Activated CD4-positive, alpha-beta T cell treated with anti-CD3 and anti-CD28 coated beads, Interleukin-2, amount 10 ng/mL, durations not matched to agents 7 days and 5 days (primary cell): ENCODE results near the gene FAM83F. TPM values are rescaled to one million over a fixed set of nuclear protein-coding genes. Genes with fewer than 3 reads are reported as not detected.

Experiments used
- CTCF ChIA-PET: fragments of 350-600 bp; sonication (Branson Sonifier 250); formaldehyde crosslinking; loops from one replicate; lab custom pipeline; 2021; ENCODE audit warnings: antibody characterized with exemption; lab: Charles Lee
- POLR2A ChIA-PET: fragments of 350-600 bp; sonication (Branson Sonifier 250); formaldehyde crosslinking; loops from one replicate; lab custom pipeline; 2021; ENCODE audit warnings: antibody characterized with exemption; lab: Charles Lee
- DNase-seq: peaks from one replicate; pipeline ENCODE4 v3.0.0-alpha.2; 2020
- H3K27ac Mint-ChIP-seq: one replicate; pipeline ENCODE4 v1.8.0; 2021; ENCODE audit warnings: mild to moderate bottlenecking, moderate library complexity, mixed read lengths
- H3K27me3 Mint-ChIP-seq: one replicate; pipeline ENCODE4 v1.8.0; 2021; ENCODE audit warnings: mixed read lengths
- H3K36me3 Mint-ChIP-seq: one replicate; pipeline ENCODE4 v1.8.0; 2021; ENCODE audit warnings: low read depth, mixed read lengths
- H3K4me1 Mint-ChIP-seq: one replicate; pipeline ENCODE4 v1.8.0; 2021; ENCODE audit warnings: mixed read lengths
- H3K4me3 Mint-ChIP-seq: one replicate; pipeline ENCODE4 v1.8.0; 2021; ENCODE audit warnings: mild to moderate bottlenecking, moderate library complexity, mixed read lengths
- H3K9me3 Mint-ChIP-seq: one replicate; pipeline ENCODE4 v1.8.0; 2021; ENCODE audit warnings: mixed read lengths
- total RNA-seq, 2 experiments: library from RNA; stranded (reverse); gene quantifications; one replicate each; pipeline ENCODE4 v1.2.3, GENCODE V29; 2021

The FAM83F gene
- total RNA-seq, 2 experiments from 2014 or later = 0.04 to 0.05 TPM

GRCh38 chr22:40036591-40037225 lies 42.0 kb downstream of the FAM83F start:
- Mint-ChIP-seq H3K4me1 (peaks cover 7% of the 10 kb centered on the region), H3K9me3 (no peaks in the 10 kb centered on the region), H3K36me3 (no peaks in the 10 kb centered on the region), H3K27me3 (peaks cover 11% of the 10 kb centered on the region), H3K4me3 (no peak overlapping the region), H3K27ac (no peak overlapping the region)
- DNase-seq = peak; percentile 59
- CTCF ChIA-PET = interaction anchor here (0.7 to 5.0 kb wide), 8 partner anchors 9 to 502 kb away, joined by 3 to 33 read pairs (median 4); no protein-coding TSS in a partner anchor
- POLR2A ChIA-PET = no interaction called here

- Mint-ChIP-seq H3K36me3 (no peaks in the 10 kb centered on the region), H3K4me3 (no peak overlapping the region), H3K27ac (no peak overlapping the region), H3K9me3 (no peaks in the 10 kb centered on the region), H3K27me3 (peaks cover 11% of the 10 kb centered on the region), H3K4me1 (peaks cover 7% of the 10 kb centered on the region)
- DNase-seq = no peak
- ChIA-PET CTCF (interaction anchor here (0.7 to 5.0 kb wide), 7 partner anchors 9 to 502 kb away, joined by 3 to 33 read pairs (median 4); no protein-coding TSS in a partner anchor), POLR2A (no interaction called here)
Measured at GRCh38 chr22:40037320-40037719, 42.6 kb downstream of the FAM83F start.

DNA sequence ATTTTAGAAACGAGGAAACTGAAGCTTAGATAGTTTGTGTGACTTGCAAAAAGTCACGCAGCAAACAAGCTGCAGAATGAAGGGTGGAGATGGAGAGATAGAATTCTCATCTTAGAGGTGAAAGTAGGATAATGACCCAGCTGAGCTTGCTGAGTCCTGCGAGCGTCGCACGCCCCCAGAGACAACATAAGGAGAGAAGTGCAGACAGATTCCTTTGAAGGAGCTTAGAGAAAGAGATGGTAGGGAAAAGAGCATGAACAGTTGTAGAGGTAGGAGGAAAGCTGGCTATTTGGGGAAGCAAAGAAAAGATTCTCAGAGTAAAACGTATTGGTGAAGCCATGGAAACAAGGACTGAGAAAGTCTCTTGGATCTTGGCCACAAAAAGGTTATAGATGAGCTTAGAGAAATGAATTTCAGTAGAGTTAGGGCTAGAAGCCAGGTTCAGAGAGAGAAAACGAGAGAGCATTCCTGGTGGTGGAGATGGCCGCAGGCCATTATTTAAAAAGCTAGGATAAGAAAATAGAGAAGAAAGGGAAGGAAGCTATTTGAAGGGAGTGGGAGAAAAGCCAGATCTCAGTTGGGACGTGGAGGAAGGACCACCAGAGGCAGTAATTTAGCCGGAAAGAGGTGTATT lies 44.8 kb downstream of the FAM83F start:
- DNase-seq = no peak
- Mint-ChIP-seq H3K36me3 (peaks cover under 1% of the 10 kb centered on the region), H3K4me1 (peaks cover 20% of the 10 kb centered on the region), H3K27ac (no peak overlapping the region), H3K27me3 (peaks cover 11% of the 10 kb centered on the region), H3K4me3 (no peak overlapping the region), H3K9me3 (no peaks in the 10 kb centered on the region)
- ChIA-PET CTCF (interaction anchor here (0.9 to 2.9 kb wide), 9 partner anchors 8 to 510 kb away, joined by 3 to 16 read pairs (median 4); no protein-coding TSS in a partner anchor), POLR2A (interaction anchor here (0.5 kb wide), 1 partner anchor 1784 kb away, joined by 3 read pairs; no protein-coding TSS in a partner anchor)

GRCh38 chr22:40040927-40041326 lies 46.2 kb downstream of the FAM83F start:
- ChIA-PET POLR2A (interaction anchor here (0.6 kb wide), 2 partner anchors 183 to 566 kb away, joined by 3 to 9 read pairs; no protein-coding TSS in a partner anchor), CTCF (interaction anchor here (0.8 to 2.9 kb wide), 8 partner anchors 9 to 506 kb away, joined by 3 to 16 read pairs (median 4); no protein-coding TSS in a partner anchor)
- Mint-ChIP-seq H3K27ac (peak overlapping the region; percentile 19), H3K9me3 (no peaks in the 10 kb centered on the region), H3K36me3 (peaks cover 1% of the 10 kb centered on the region), H3K4me1 (peaks cover 20% of the 10 kb centered on the region), H3K27me3 (peaks cover 11% of the 10 kb centered on the region), H3K4me3 (no peak overlapping the region)
- no peak for DNase-seq

DNA sequence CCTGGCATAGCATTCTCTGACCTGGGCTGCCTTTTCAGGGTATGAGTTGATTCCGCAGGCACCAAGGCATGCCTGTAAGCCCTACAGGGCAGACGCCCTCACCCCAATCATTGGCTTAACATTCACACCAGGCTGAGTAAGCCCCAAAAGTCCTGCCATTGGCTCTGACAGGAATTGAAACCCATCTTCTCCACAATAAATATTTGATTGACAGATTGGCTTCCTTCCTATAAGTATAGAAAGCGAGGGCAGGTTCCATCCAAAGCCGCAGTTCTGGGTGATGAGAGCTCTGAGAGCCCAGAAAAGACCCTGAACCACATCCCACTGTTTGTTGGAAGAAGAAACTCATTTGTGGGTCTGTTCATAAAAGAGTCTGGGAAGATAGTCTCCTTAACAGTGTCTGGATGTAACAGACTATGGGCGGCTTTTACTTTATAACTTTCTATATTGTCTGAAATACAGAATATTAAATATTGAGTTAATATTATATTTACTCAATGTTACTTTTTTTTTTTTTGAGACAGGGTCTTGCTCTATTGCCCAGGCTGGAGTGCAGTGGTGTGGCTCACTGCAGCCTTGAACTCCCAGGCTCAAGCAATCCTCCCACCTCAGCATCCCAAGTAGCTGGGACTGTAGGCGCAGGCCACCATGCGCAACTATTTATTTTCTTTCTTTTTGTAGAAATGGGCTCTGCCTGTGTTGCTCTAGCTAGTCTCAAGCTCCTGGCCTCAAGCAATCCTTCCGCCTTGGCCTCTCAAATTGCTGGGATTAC lies 46.8 kb downstream of the FAM83F start:
- POLR2A ChIA-PET = no interaction called here
- DNase-seq = no peak
- H3K27me3 Mint-ChIP-seq = peaks cover 11% of the 10 kb centered on the region
- H3K9me3 Mint-ChIP-seq = no peaks in the 10 kb centered on the region
- peaks cover 1% of the 10 kb centered on the region for H3K36me3 Mint-ChIP-seq
- no peak overlapping the region for H3K27ac Mint-ChIP-seq
- no peak overlapping the region for H3K4me3 Mint-ChIP-seq
- H3K4me1 Mint-ChIP-seq = peaks cover 22% of the 10 kb centered on the region
- CTCF ChIA-PET = interaction anchor here (0.7 to 2.9 kb wide), 4 partner anchors 11 to 507 kb away, joined by 3 to 16 read pairs (median 4); no protein-coding TSS in a partner anchor

GRCh38 chr22:40042312-40042711 lies 47.6 kb downstream of the FAM83F start:
- Mint-ChIP-seq H3K4me3 (no peak overlapping the region), H3K4me1 (peaks cover 26% of the 10 kb centered on the region), H3K27ac (no peak overlapping the region), H3K36me3 (peaks cover 1% of the 10 kb centered on the region), H3K9me3 (no peaks in the 10 kb centered on the region), H3K27me3 (peaks cover 11% of the 10 kb centered on the region)
- CTCF ChIA-PET = interaction anchor here (0.7 to 1.8 kb wide), 2 partner anchors 12 to 18 kb away, joined by 3 to 4 read pairs; no protein-coding TSS in a partner anchor
- DNase-seq = no peak
- POLR2A ChIA-PET = no interaction called here

GRCh38 chr22:40043081-40043480 lies 48.3 kb downstream of the FAM83F start:
- peak overlapping the region; percentile 8 for H3K4me3 Mint-ChIP-seq
- POLR2A ChIA-PET = no interaction called here
- CTCF ChIA-PET = interaction anchor here (0.7 to 2.1 kb wide), 3 partner anchors 13 to 508 kb away, joined by 3 to 10 read pairs (median 4); no protein-coding TSS in a partner anchor

GRCh38 chr22:40043793-40044101 lies 49.0 kb downstream of the FAM83F start:
- Mint-ChIP-seq H3K9me3 (no peaks in the 10 kb centered on the region), H3K36me3 (peaks cover 3% of the 10 kb centered on the region), H3K4me3 (peak overlapping the region; percentile 81), H3K4me1 (peaks cover 34% of the 10 kb centered on the region), H3K27me3 (peaks cover 7% of the 10 kb centered on the region), H3K27ac (peak overlapping the region; percentile 98)
- ChIA-PET CTCF (interaction anchor here (0.5 to 2.3 kb wide), 12 partner anchors 8 to 514 kb away, joined by 3 to 14 read pairs (median 4); no protein-coding TSS in a partner anchor), POLR2A (interaction anchor here (0.8 to 1.3 kb wide), 8 partner anchors 14 to 303 kb away, joined by 3 to 14 read pairs (median 4); partner anchors contain the start of gene TNRC6B)
- no peak for DNase-seq

More at GRCh38 chr22:40043081-40043480, 48.3 kb downstream of the FAM83F start:
- Mint-ChIP-seq H3K36me3 (peaks cover 3% of the 10 kb centered on the region), H3K27ac (peak overlapping the region; percentile 98), H3K27me3 (peaks cover 9% of the 10 kb centered on the region), H3K9me3 (no peaks in the 10 kb centered on the region), H3K4me1 (peaks cover 31% of the 10 kb centered on the region)
- no peak for DNase-seq

DNA sequence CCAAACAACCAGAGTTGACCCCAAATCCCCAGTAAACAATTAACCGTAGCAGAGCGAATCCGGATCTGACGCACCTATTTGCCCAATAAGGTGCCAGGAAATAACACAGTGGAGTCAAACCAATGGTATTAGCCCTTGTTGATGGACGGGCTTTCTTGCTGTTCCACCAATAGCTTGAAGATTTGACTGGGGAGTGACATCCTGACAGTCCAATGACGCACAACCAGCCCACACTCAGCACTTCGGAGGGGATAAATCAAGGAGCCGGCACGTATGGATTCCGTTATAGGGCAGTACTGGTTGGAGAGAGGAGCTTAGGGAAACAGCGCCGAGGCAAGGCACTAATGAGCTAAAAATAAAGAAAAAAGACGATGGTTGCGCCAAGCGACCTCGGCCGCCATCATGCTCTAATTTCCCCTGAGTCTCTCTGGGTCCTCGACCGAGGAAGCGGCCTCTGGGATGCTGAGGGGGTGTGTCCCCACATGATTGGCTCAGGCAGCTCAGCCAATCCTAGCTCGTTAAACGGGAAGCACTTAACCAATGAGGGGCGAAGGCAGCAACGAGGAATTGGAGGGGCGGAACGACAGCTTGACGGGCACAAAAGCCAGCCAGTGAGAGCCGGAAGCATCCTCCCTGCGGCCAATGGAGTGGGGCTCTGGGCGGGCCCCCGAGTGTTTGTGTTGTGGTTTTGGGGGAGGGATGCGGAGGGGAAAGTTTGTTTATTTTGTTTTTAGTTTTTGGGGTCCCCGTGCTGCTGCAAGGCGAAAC lies 49.5 kb downstream of the FAM83F start:
- peak overlapping the region; percentile 98 for H3K27ac Mint-ChIP-seq
- peaks cover 3% of the 10 kb centered on the region for H3K36me3 Mint-ChIP-seq
- H3K4me1 Mint-ChIP-seq = peaks cover 37% of the 10 kb centered on the region
- CTCF ChIA-PET = interaction anchor here (0.6 to 2.3 kb wide), 15 partner anchors 9 to 528 kb away, joined by 3 to 14 read pairs (median 4); no protein-coding TSS in a partner anchor
- H3K4me3 Mint-ChIP-seq = peak overlapping the region; percentile 81
- POLR2A ChIA-PET = interaction anchor here (0.5 to 1.4 kb wide), 11 partner anchors 14 to 524 kb away, joined by 3 to 14 read pairs (median 4); partner anchors contain the start of genes ATF4 and TNRC6B
- no peaks in the 10 kb centered on the region for H3K9me3 Mint-ChIP-seq
- H3K27me3 Mint-ChIP-seq = peaks cover 7% of the 10 kb centered on the region
- peak; percentile 99 for DNase-seq

DNA sequence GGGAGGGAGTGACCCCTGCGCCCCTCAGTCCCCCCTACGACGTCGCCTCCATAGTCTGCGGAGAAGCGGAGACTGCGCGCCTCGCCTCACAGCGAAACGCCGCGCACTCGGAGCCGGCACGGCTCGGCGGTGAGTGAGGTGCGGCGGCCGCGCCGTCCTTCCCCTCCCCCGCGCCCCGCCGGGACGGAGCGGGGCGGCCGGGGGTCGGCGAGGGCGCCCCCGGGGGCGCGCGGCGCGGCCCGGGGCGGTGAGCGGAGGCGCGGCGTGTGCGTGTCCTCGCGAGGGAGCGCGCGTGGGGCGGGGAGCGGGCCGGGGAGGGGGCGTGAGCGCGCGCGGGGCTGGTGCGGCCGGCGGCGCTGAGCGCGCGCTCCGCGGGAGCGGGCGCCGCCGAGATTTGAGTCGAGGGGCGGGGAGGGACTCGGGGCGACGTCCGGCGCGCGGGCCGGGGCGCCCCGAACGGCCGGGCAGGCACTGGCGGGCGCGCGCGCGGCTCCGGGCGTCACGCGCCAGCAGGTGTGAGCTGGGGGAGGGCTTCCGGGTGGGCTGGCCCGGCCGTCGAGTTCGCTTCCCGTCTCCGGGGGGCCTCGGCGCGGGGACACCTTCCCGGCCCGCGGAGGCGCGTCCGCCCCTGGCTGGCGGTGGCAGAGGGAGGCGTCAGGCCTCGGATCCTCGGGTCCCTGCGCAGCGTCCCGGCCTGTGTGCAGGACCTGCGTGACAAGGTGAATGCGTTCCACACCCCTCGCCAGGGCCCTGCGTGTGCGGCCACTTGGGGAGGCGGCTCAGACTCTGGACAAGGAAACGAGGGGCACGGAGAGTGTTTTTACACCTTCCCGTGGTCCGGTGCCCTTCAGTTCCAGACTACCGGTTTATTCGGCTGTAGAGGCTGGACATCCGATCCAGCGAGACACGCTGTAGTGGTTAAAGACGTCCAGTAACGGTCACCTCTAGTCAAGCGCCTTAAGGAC lies 50.4 kb downstream of the FAM83F start:
- ChIA-PET CTCF (interaction anchor here (0.6 to 2.3 kb wide), 16 partner anchors 10 to 529 kb away, joined by 3 to 14 read pairs (median 4); no protein-coding TSS in a partner anchor), POLR2A (interaction anchor here (0.7 to 1.4 kb wide), 7 partner anchors 13 to 525 kb away, joined by 3 to 14 read pairs (median 6); partner anchors contain the start of genes ATF4 and TNRC6B)

More for the DNA sequence above, 50.4 kb downstream of the FAM83F start:
- Mint-ChIP-seq H3K9me3 (no peaks in the 10 kb centered on the region), H3K4me3 (peak overlapping the region; percentile 81), H3K36me3 (peaks cover 4% of the 10 kb centered on the region), H3K4me1 (peaks cover 41% of the 10 kb centered on the region), H3K27ac (peak overlapping the region; percentile 98), H3K27me3 (no peaks in the 10 kb centered on the region)
- peak; percentile 70 for DNase-seq
